Neural crest cell (in vitro differentiated cells): Measurements from ENCODE around the gene MYOZ1. TPM values are rescaled to one million over a fixed set of nuclear protein-coding genes. Genes with fewer than 3 reads are reported as not detected.
A peak's percentile ranks its signal among the peaks of the same experiment; 100 is the strongest.

Experiments
- DNase-seq: peaks from one replicate; pipeline ENCODE4 v3.0.0; 2021; ENCODE audit warnings: low read depth, mixed read lengths, low spot score
- H3K27ac Mint-ChIP-seq: one replicate; pipeline ENCODE4 v1.8.0; 2021; ENCODE audit warnings: mild to moderate bottlenecking, mixed read lengths; ENCODE audit not compliant: unreplicated experiment
- H3K27me3 Mint-ChIP-seq: 2 replicates; pipeline ENCODE4 v1.8.0; 2021; ENCODE audit warnings: low read depth, mild to moderate bottlenecking, mixed read lengths
- H3K36me3 Mint-ChIP-seq: 2 replicates; pipeline ENCODE4 v1.8.0; 2021; ENCODE audit warnings: low read depth, mild to moderate bottlenecking, mixed read lengths
- H3K4me1 Mint-ChIP-seq: 2 replicates; pipeline ENCODE4 v1.8.0; 2021; ENCODE audit warnings: mixed read lengths
- H3K4me3 Mint-ChIP-seq: one replicate; pipeline ENCODE4 v1.8.0; 2021; ENCODE audit warnings: mild to moderate bottlenecking, mixed read lengths
- H3K9me3 Mint-ChIP-seq: 2 replicates; pipeline ENCODE4 v1.8.0; 2021; ENCODE audit warnings: mixed read lengths
- CTCF ChIP-seq: fragments of 200-600 bp; sonication (generic); conservative IDR thresholded peaks from 2 replicates; pipeline ENCODE4 v1.5.0; 2021; ENCODE audit warnings: antibody characterized with exemption, mild to moderate bottlenecking
- total RNA-seq: library from RNA; stranded (reverse); gene quantifications from 2 replicates; pipeline ENCODE4 v1.2.1, GENCODE V29; 2021

Gene MYOZ1
- total RNA-seq, 1 donor from 2014 or later = 0.16 TPM

GRCh38 chr10:73591935-73592699 is 49.2 kb downstream of the MYOZ1 start:
- peaks cover 35% of the 10 kb centered on the region for H3K4me1 Mint-ChIP-seq
- H3K36me3 Mint-ChIP-seq = no peaks in the 10 kb centered on the region
- peak; percentile 21 for DNase-seq
- peak; percentile 33 for TF ChIP-seq CTCF
- H3K27me3 Mint-ChIP-seq = no peaks in the 10 kb centered on the region
- peak overlapping the region; percentile 98 for H3K27ac Mint-ChIP-seq
- H3K9me3 Mint-ChIP-seq = no peaks in the 10 kb centered on the region
- H3K4me3 Mint-ChIP-seq = peak overlapping the region; percentile 48

GRCh38 chr10:73590881-73591799 is 50.1 kb downstream of the MYOZ1 start, which contains the start of gene USP54:
Gene USP54 (minus strand): TSS chr10:73591342. CDS start chr10:73575658, 15,684 bp downstream.
- Mint-ChIP-seq H3K4me1 (peaks cover 41% of the 10 kb centered on the region), H3K27ac (peak within 1 kb of the TSS; percentile 98)
- DNase-seq = no peak

GRCh38 chr10:73589563-73590126 is 51.6 kb downstream of the MYOZ1 start:
- Mint-ChIP-seq H3K4me3 (no peak overlapping the region), H3K36me3 (peaks cover 10% of the 10 kb centered on the region), H3K27me3 (no peaks in the 10 kb centered on the region), H3K4me1 (peaks cover 51% of the 10 kb centered on the region), H3K27ac (no peak overlapping the region), H3K9me3 (peaks cover 3% of the 10 kb centered on the region)
- DNase-seq = no peak
- no peak for TF ChIP-seq CTCF

More at GRCh38 chr10:73590881-73591799, 50.1 kb downstream of the MYOZ1 start, which contains the start of gene USP54:
- Mint-ChIP-seq H3K9me3 (no peaks in the 10 kb centered on the region), H3K27me3 (no peaks in the 10 kb centered on the region), H3K4me3 (peak within 1 kb of the TSS; percentile 68), H3K36me3 (peaks cover 2% of the 10 kb centered on the region)
- no peak for TF ChIP-seq CTCF

- peaks cover 3% of the 10 kb centered on the region for H3K9me3 Mint-ChIP-seq
- no peaks in the 10 kb centered on the region for H3K27me3 Mint-ChIP-seq
- H3K36me3 Mint-ChIP-seq = peaks cover 10% of the 10 kb centered on the region
- no peak for TF ChIP-seq CTCF
- no peak for DNase-seq
- no peak overlapping the region for H3K4me3 Mint-ChIP-seq
- no peak overlapping the region for H3K27ac Mint-ChIP-seq
- peaks cover 51% of the 10 kb centered on the region for H3K4me1 Mint-ChIP-seq
Measured at GRCh38 chr10:73588656-73589055, 52.6 kb downstream of the MYOZ1 start.

GRCh38 chr10:73586583-73586984 is 54.7 kb downstream of the MYOZ1 start:
- Mint-ChIP-seq H3K36me3 (peaks cover 12% of the 10 kb centered on the region), H3K27ac (no peak overlapping the region), H3K4me1 (peaks cover 47% of the 10 kb centered on the region), H3K9me3 (peaks cover 3% of the 10 kb centered on the region), H3K4me3 (no peak overlapping the region), H3K27me3 (no peaks in the 10 kb centered on the region)
- no peak for DNase-seq
- TF ChIP-seq CTCF = no peak
